BLaER1 (cell line): ENCODE data around the gene SCMH1.
"Not testable (repeated sequence)": the region's sequence is repeated elsewhere in the genome, so short reads cannot be mapped to it uniquely, and the experiment has no call there.

Experiments
- H3K27ac ChIP-seq: shearing (Covaris generic); formaldehyde crosslinking; 2 replicates; pipeline ENCODE4 v1.8.1; 2022
- H3K27me3 ChIP-seq: shearing (Covaris generic); formaldehyde crosslinking; 2 replicates; pipeline ENCODE4 v1.8.1; 2022
- H3K36me3 ChIP-seq: shearing (Covaris generic); formaldehyde crosslinking; 2 replicates; pipeline ENCODE4 v1.8.1; 2022
- H3K4me1 ChIP-seq: shearing (Covaris generic); formaldehyde crosslinking; 2 replicates; pipeline ENCODE4 v1.8.1; 2022
- H3K4me2 ChIP-seq: shearing (Covaris generic); formaldehyde crosslinking; 2 replicates; pipeline ENCODE4 v1.8.1; 2022
- H3K4me3 ChIP-seq: shearing (Covaris generic); formaldehyde crosslinking; 2 replicates; pipeline ENCODE4 v1.8.1; 2022
- H3K9ac ChIP-seq: shearing (Covaris generic); formaldehyde crosslinking; 2 replicates; pipeline ENCODE4 v1.8.1; 2022
- H3K9me3 ChIP-seq: shearing (Covaris generic); formaldehyde crosslinking; 2 replicates; pipeline ENCODE4 v1.8.1; 2022
- H4K20me1 ChIP-seq: shearing (Covaris generic); formaldehyde crosslinking; 2 replicates; pipeline ENCODE4 v1.8.1; 2022
- Cebpa-rat ChIP-seq: shearing (Covaris generic); IDR thresholded peaks from 2 replicates; pipeline ENCODE4 v1.8.1; 2022

SCMH1 gene

DNA sequence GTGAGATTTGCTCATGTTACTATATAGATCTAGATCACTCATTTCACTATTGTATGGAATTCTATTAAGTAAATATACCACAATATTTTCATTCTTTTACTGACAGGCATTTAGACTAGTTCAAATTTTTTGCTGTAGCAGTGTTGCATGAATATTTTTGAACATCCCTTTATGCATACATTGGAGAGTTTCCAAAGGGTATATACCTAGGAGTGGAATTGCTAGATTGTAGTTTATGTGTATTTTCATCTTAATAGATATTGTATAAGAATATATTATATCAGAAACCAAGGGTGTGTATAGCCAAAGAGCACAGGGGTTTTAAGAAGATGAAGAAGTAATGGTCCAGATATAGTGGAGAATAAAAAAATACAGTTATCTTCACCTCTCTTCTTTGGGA, 6.2 kb downstream of the SCMH1 start:
- no peak overlapping the region for H3K27ac ChIP-seq
- H3K4me2 ChIP-seq, result no peak overlapping the region
- peaks cover 43% of the 10 kb centered on the region for H3K4me1 ChIP-seq
- H3K27me3 ChIP-seq, result no peaks in the 10 kb centered on the region
- H4K20me1 ChIP-seq, result peaks cover 93% of the 10 kb centered on the region
- H3K9ac ChIP-seq, result no peak overlapping the region
- H3K9me3 ChIP-seq, result no peaks in the 10 kb centered on the region
- no peak overlapping the region for H3K4me3 ChIP-seq
- H3K36me3 ChIP-seq, result peaks cover 35% of the 10 kb centered on the region
- TF ChIP-seq Cebpa-rat, result no peak

DNA sequence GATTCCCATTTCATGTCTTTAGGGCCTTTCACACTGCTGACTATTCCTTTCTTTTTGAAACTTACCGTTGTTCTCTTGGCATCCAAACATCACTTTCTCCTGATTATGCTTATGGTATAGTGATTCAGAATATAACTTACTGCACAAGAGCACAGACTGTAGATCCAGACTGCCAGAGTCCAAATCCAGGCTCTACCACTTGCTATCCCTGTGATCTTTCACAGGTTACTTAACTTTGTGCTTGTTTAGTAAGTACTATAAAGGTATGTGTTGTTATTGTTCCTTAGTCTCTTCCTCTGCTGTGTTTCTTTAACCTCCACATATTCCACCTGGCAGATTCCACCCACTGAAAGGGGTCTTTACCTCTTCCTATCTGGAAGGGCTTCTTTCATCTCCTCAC, 8.4 kb downstream of the SCMH1 start:
- H4K20me1 ChIP-seq, result peaks cover 100% of the 10 kb centered on the region
- H3K27me3 ChIP-seq, result no peaks in the 10 kb centered on the region
- H3K4me3 ChIP-seq, result no peak overlapping the region
- H3K9ac ChIP-seq, result no peak overlapping the region
- no peak overlapping the region for H3K4me2 ChIP-seq
- TF ChIP-seq Cebpa-rat, result no peak
- H3K9me3 ChIP-seq, result peaks cover 12% of the 10 kb centered on the region
- H3K27ac ChIP-seq, result no peak overlapping the region
- peaks cover 23% of the 10 kb centered on the region for H3K4me1 ChIP-seq
- peaks cover 53% of the 10 kb centered on the region for H3K36me3 ChIP-seq

DNA sequence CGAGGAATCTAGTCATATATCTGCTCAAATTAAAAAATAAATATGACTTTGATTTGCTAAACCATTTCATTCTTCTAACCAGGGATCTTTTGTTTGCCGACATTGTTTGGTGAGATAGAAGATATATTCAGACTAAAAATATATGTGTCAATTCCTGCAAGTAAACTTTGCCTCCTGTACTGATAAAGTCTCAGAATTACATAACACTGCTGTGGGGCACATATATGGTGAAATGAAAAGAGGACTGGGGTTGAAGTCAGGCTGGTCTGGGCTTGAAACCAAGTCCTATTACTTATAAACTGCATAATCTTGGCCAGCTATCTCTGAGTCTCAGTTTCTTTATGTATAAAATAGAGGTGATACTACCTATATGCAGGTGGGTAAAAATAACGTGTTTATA, 9.8 kb downstream of the SCMH1 start:
- Histone ChIP-seq H3K27ac (no peak overlapping the region), H4K20me1 (peaks cover 100% of the 10 kb centered on the region), H3K36me3 (peaks cover 63% of the 10 kb centered on the region), H3K4me1 (peaks cover 9% of the 10 kb centered on the region; the same call in 1 of the 2 replicates), H3K9ac (no peak overlapping the region), H3K27me3 (no peaks in the 10 kb centered on the region), H3K4me2 (no peak overlapping the region), H3K4me3 (no peak overlapping the region), H3K9me3 (peaks cover 12% of the 10 kb centered on the region)
- no peak for TF ChIP-seq Cebpa-rat

DNA sequence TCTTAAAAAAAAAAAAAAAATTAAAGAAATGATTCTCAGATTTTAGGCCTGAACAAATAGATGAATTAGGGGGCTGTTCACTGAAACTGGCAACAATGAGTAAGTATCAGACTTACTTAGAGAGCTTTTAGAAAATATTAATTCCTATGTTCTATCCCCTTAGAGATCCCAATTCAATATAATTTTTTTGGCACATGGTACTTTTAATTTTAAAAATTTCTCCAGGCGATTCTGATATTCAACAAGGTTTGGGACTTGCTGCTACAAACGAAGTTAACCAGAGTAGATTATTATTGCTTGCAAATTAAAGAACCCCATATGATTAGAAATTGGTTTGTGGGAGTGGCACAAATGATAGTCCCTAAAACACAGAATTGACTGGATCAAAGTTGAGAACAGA, 11.4 kb downstream of the SCMH1 start:
- Histone ChIP-seq H3K4me1 (no peaks in the 10 kb centered on the region; the same call in 1 of the 2 replicates), H3K4me2 (no peak overlapping the region), H3K27me3 (no peaks in the 10 kb centered on the region), H3K9me3 (peaks cover 12% of the 10 kb centered on the region), H4K20me1 (peaks cover 100% of the 10 kb centered on the region), H3K36me3 (peaks cover 64% of the 10 kb centered on the region), H3K27ac (no peak overlapping the region), H3K9ac (no peak overlapping the region), H3K4me3 (no peak overlapping the region)
- no peak for TF ChIP-seq Cebpa-rat

- not testable (repeated sequence) for H3K9ac ChIP-seq, H3K27ac ChIP-seq
These were observed 12.9 kb downstream of the SCMH1 start for GRCh38 chr1:41229219-41229618.

DNA sequence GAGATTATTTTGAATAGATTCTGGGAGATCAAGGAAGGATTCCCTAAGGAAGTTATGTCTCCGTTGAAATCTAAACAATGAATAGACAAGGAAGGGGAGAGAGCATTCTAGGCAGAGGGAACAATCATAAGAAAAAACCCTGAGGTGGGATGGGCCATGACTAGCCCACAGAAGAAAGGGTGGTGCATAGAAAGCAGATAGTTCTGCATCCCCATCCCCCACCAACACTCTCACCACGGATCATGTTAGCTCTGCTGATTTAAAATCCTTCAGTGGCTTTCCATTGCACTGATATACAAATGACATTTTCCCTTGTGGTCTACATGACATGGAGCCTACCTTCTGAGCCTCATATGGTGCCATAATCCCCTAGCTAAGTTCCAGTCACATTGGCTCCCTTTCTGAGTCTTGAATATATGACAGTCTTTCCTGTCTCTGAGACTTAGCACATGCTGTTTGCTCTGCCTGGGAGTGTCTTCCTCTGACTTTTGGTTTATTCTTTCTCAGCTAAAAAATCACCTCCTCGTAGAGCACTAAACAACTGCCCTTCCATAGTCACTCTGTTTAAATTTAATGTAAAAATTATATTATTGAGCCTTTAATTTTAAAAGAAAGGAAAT, 15.2 kb downstream of the SCMH1 start:
- no peak overlapping the region for H3K27ac ChIP-seq
- H3K9ac ChIP-seq, result no peak overlapping the region
- no peak overlapping the region for H3K4me3 ChIP-seq
- no peak overlapping the region for H3K4me2 ChIP-seq
- TF ChIP-seq Cebpa-rat, result no peak
- H3K36me3 ChIP-seq, result peaks cover 72% of the 10 kb centered on the region
- peaks cover 20% of the 10 kb centered on the region for H3K9me3 ChIP-seq
- H4K20me1 ChIP-seq, result peaks cover 100% of the 10 kb centered on the region
- no peaks in the 10 kb centered on the region for H3K27me3 ChIP-seq
- H3K4me1 ChIP-seq, result no peaks in the 10 kb centered on the region

More at GRCh38 chr1:41229219-41229618, 12.9 kb downstream of the SCMH1 start:
- Histone ChIP-seq H3K9me3 (peaks cover 12% of the 10 kb centered on the region), H4K20me1 (peaks cover 100% of the 10 kb centered on the region), H3K36me3 (peaks cover 67% of the 10 kb centered on the region)
- not testable (repeated sequence) for H3K27me3 ChIP-seq, H3K4me1 ChIP-seq, H3K4me3 ChIP-seq, H3K4me2 ChIP-seq

GRCh38 chr1:41225495-41225894, 16.6 kb downstream of the SCMH1 start:
- Histone ChIP-seq H3K27ac (no peak overlapping the region), H4K20me1 (peaks cover 96% of the 10 kb centered on the region), H3K9me3 (peaks cover 34% of the 10 kb centered on the region), H3K4me3 (no peak overlapping the region), H3K27me3 (no peaks in the 10 kb centered on the region), H3K4me1 (no peaks in the 10 kb centered on the region), H3K4me2 (no peak overlapping the region), H3K36me3 (peaks cover 81% of the 10 kb centered on the region), H3K9ac (no peak overlapping the region)
- TF ChIP-seq Cebpa-rat, result no peak

DNA sequence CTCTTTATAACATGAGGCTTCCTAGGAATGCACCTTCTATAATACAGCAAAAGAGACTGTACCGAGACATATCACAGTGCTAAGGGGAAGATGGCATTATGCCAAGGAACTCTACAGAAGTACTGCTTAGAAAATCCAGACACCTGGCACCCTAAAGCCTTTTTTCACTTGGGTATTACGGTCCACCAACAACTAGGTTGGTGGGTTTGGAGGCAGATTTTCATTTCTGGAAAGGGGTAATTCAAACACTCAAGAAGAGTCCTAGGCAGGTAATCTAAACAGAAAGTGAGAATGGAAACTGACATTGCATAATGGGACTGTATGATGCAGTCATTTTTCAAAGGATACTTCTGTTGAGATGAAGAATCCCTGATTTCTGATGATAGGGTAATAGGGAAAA, 19.6 kb downstream of the SCMH1 start:
- Histone ChIP-seq H3K27me3 (no peaks in the 10 kb centered on the region), H3K4me1 (no peaks in the 10 kb centered on the region), H3K9me3 (peaks cover 52% of the 10 kb centered on the region), H3K4me2 (no peak overlapping the region), H3K4me3 (no peak overlapping the region), H3K36me3 (peaks cover 81% of the 10 kb centered on the region), H3K27ac (no peak overlapping the region), H3K9ac (no peak overlapping the region), H4K20me1 (peaks cover 87% of the 10 kb centered on the region)
- no peak for TF ChIP-seq Cebpa-rat

DNA sequence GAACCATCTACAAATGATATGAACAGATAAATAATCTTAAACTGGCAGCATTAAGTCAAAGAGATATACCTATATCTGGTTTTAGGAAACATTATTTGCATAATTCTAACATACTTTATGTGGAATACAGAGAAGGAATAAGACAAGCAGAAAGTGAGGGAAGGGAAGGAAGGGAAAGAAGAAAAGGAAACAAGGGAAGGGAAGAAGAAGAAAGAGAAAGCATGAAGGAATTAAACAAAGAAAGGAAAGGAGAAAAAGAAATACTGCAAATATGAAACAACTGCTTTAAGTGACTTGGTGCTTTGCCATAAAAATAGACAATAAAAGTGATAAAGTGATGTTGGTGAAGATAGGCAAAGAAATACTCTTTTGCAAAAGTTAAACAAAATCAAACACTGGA, 20.1 kb downstream of the SCMH1 start:
- Histone ChIP-seq H3K4me2 (no peak overlapping the region), H4K20me1 (peaks cover 87% of the 10 kb centered on the region), H3K4me3 (no peak overlapping the region), H3K27me3 (no peaks in the 10 kb centered on the region), H3K27ac (no peak overlapping the region), H3K36me3 (peaks cover 81% of the 10 kb centered on the region), H3K9ac (no peak overlapping the region), H3K9me3 (peaks cover 57% of the 10 kb centered on the region), H3K4me1 (no peaks in the 10 kb centered on the region)
- no peak for TF ChIP-seq Cebpa-rat

DNA sequence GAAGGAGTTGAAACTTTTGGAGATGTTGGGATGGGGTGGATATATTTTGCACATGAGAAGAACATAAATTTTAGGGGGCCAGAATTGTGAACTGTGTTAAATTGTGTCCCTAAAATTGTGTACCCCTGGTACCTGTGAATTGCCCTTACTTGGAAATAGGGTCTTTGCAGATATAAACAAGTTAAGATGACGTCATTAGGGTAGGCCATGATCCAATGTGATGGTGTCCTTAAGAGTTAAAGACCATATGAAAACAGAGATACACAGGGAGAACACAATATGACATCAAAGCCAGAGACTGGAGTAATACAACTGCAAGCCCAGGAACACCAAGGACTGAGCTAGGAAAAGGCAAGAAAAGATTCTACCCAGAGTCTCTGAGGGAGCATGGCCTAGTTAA, 24.0 kb downstream of the SCMH1 start:
- Histone ChIP-seq H3K4me1 (no peaks in the 10 kb centered on the region), H3K9me3 (peaks cover 61% of the 10 kb centered on the region), H4K20me1 (peaks cover 87% of the 10 kb centered on the region), H3K36me3 (peaks cover 74% of the 10 kb centered on the region), H3K4me3 (no peak overlapping the region), H3K27me3 (no peaks in the 10 kb centered on the region), H3K9ac (no peak overlapping the region), H3K4me2 (no peak overlapping the region), H3K27ac (no peak overlapping the region)
- TF ChIP-seq Cebpa-rat, result no peak

- H3K4me3 ChIP-seq, result no peak overlapping the region
- H3K9me3 ChIP-seq, result peaks cover 66% of the 10 kb centered on the region
- TF ChIP-seq Cebpa-rat, result no peak
- peaks cover 87% of the 10 kb centered on the region for H4K20me1 ChIP-seq
- H3K36me3 ChIP-seq, result peaks cover 77% of the 10 kb centered on the region
- H3K9ac ChIP-seq, result no peak overlapping the region
- no peaks in the 10 kb centered on the region for H3K4me1 ChIP-seq
- H3K27me3 ChIP-seq, result no peaks in the 10 kb centered on the region
- H3K27ac ChIP-seq, result no peak overlapping the region
- H3K4me2 ChIP-seq, result no peak overlapping the region
These were observed 24.7 kb downstream of the SCMH1 start for GRCh38 chr1:41217441-41217840.
